Ovary (tissue), 9 donors: ENCODE results near the gene ZNF284. TPM values are rescaled to one million over a fixed set of nuclear protein-coding genes. Genes with fewer than 3 reads are reported as not detected.
A peak's percentile ranks its signal among the peaks of the same experiment; 100 is the strongest.

ENCODE experiments used
- DNase-seq, 5 donors: peaks; one replicate each; pipeline ENCODE4 v3.0.0-alpha.2; 2019 to 2020
- H3K27ac ChIP-seq, 2 donors: fragments of 200-600 bp; one replicate each; pipeline versions ENCODE4 v1.5.1 to v1.8.0; 2019 to 2022
- H3K27me3 ChIP-seq: fragments of 200-600 bp; one replicate; pipeline ENCODE4 v1.8.0; 2022
- H3K36me3 ChIP-seq: fragments of 200-600 bp; sonication (generic); one replicate; pipeline ENCODE4 v1.5.1; 2019
- H3K4me1 ChIP-seq: one replicate; pipeline ENCODE4 v1.8.1; 2013; ENCODE audit warnings: mild to moderate bottlenecking, moderate library complexity; ENCODE audit not compliant: insufficient read depth
- H3K4me3 ChIP-seq: fragments of 200-600 bp; sonication (generic); one replicate; pipeline ENCODE4 v1.5.1; 2017
- H3K9me3 ChIP-seq, 2 donors: fragments of 200-600 bp in 1 of 2; sonication (generic) in 1 of 2; one replicate each; pipeline versions ENCODE4 v1.5.1 to v1.8.1; 2013 to 2019; ENCODE audit warnings: mild to moderate bottlenecking in 1 of 2, moderate library complexity in 1 of 2
- EP300 ChIP-seq: sonication (generic); formaldehyde crosslinking; IDR thresholded peaks from one replicate; pipeline ENCODE4 v1.6.1; 2017; ENCODE audit warnings: antibody characterized with exemption
- POLR2A ChIP-seq: fragments of 450-650 bp; IDR thresholded peaks from one replicate; pipeline ENCODE4 v1.6.1; 2017; ENCODE audit warnings: antibody characterized with exemption, mild to moderate bottlenecking, moderate library complexity
- WGBS, 3 donors: extraction: QIAGEN DNeasy Blood & Tissue Kit in 1 of 3; methylation state at CpG; one replicate each; pipeline versions ENCODE4 v1.1.5 to v1.1.7; 2013 to 2017; 5-methylcytosine and 5-hydroxymethylcytosine counted together
- intact Hi-C, 4 donors: fragments of 100-400 bp; cut with DNase I; formaldehyde crosslinking; loops; one replicate each; pipeline versions ENCODE4 v1.11.0 to v1.15.1; 2022 to 2023
- polyA plus RNA-seq, 2 donors: library from polyadenylated mRNA; stranded (reverse); fragments of 200-250 nt in 1 of 2; fragments of 350-450 nt in 1 of 2; fragmentation: Illumina TruSeq in 1 of 2; extraction: RNeasy Lipid Tissue Mini Kit (QIAGEN cat#74804) in 1 of 2; gene quantifications; one replicate each; pipeline ENCODE4 v1.2.3, GENCODE V29; 2013 to 2014
- total RNA-seq, 7 donors: library from RNA; depleted of rRNA in 2 of 7; stranded (reverse); fragments of >200 nt in 2 of 7; fragmentation: NEBNext Ultra II Directional in 3 of 7; extraction: Animal tissue kit (Norgen Biotek cat#: 25700) in 3 of 7; gene quantifications; one replicate each; pipeline versions ENCODE4 v1.1.0 to v1.2.4, GENCODE V29; 2016 to 2023
- TF ChIP-seq, protein P1 (sequence below), 3 donors: fragments of 450-650 bp in 2 of 3; fragments of 200-600 bp in 1 of 3; IDR thresholded peaks; one replicate each; pipeline versions ENCODE4 v1.5.1 to v1.8.0; 2016 to 2022; ENCODE audit warnings: antibody characterized with exemption in 3 of 3, mild to moderate bottlenecking in 1 of 3
- donor health status: DM: no; HTN: no; CAD: no; lungs with moderate emphysema.
- donor health status: DM: no; HTN: no; CAD: no.
- donor health status: Bipolar disorder and iron deficiency.
- donor health status: DM: yes; HTN: yes; CAD: no.
- donor health status: DM: no; HTN: no; CAD: no.
- donor health status: DM: yes; HTN: yes; CAD: no.

The ZNF284 gene
- total and polyA plus RNA-seq, 9 donors, result 0.90 to 2.7 (median 2.1) TPM

DNA sequence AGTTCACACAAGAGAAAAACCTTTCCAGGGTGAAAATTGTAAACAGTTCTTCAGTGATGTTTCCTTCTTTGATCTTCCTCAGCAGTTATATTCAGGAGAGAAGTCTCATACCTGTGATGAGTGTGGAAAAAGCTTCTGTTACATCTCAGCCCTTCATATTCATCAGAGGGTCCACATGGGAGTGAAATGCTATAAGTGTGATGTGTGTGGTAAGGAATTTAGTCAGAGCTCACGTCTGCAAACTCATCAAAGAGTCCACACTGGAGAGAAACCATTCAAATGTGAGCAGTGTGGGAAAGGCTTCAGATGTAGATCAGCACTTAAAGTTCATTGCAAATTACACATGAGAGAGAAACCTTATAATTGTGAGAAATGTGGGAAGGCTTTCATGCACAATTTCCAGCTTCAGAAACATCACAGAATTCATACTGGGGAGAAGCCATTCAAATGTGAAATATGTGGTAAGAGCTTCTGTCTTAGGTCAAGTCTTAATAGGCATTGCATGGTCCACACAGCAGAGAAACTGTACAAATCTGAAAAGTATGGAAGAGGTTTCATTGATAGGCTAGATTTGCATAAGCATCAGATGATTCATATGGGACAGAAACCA lies 39.9 kb upstream of the ZNF284 start:
- Histone ChIP-seq H3K27me3 (no peaks in the 10 kb centered on the region), H3K4me3 (no peak overlapping the region), H3K27ac (no peak overlapping the region), H3K4me1 (no peaks in the 10 kb centered on the region), H3K9me3 (peaks cover 0 to 58% of the 10 kb centered on the region in 2 donors), H3K36me3 (peaks cover 5% of the 10 kb centered on the region)
- no peak for TF ChIP-seq POLR2A
- TF ChIP-seq EP300, result no peak
- TF ChIP-seq, protein P1, sequence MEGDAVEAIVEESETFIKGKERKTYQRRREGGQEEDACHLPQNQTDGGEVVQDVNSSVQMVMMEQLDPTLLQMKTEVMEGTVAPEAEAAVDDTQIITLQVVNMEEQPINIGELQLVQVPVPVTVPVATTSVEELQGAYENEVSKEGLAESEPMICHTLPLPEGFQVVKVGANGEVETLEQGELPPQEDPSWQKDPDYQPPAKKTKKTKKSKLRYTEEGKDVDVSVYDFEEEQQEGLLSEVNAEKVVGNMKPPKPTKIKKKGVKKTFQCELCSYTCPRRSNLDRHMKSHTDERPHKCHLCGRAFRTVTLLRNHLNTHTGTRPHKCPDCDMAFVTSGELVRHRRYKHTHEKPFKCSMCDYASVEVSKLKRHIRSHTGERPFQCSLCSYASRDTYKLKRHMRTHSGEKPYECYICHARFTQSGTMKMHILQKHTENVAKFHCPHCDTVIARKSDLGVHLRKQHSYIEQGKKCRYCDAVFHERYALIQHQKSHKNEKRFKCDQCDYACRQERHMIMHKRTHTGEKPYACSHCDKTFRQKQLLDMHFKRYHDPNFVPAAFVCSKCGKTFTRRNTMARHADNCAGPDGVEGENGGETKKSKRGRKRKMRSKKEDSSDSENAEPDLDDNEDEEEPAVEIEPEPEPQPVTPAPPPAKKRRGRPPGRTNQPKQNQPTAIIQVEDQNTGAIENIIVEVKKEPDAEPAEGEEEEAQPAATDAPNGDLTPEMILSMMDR (IDR thresholded peaks at IDR 0.05), result no peak
- WGBS, 3 donors, result 89 to 94% (median 90%) methylated on average over 1 of the region's 1 CpG
- intact Hi-C loops, result no loop called here
- no peak for DNase-seq

DNA sequence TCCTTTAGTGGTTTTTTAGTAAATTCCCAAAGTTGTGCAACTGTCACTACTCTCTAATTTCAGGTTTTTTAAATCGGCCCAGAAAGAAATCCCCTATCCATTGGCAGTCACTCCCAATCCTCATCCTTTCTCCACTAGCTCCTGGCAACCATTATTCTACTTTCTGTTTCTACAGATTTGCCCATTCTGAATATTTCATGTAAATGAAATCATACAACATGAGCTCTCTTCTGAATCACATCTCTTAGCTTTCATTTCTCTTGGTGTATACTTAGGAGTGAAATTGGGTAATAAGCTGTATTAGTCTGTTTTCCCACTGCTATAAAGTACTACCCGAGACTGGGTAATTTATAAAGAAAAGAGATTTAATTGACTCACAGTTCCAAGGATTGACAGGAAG lies 29.8 kb upstream of the ZNF284 start:
- TF ChIP-seq, protein P1 (IDR thresholded peaks at IDR 0.05), result no peak
- TF ChIP-seq EP300 (no peak), POLR2A (no peak)
- Histone ChIP-seq H3K27ac (no peak overlapping the region), H3K36me3 (no peaks in the 10 kb centered on the region), H3K4me1 (no peaks in the 10 kb centered on the region), H3K27me3 (no peaks in the 10 kb centered on the region), H3K4me3 (no peak overlapping the region), H3K9me3 (no peaks in the 10 kb centered on the region)
- 76 to 89% (median 79%) methylated on average over 2 of the region's 2 CpGs for WGBS, 3 donors
- DNase-seq, result no peak
- intact Hi-C loops, result no loop called here

DNA sequence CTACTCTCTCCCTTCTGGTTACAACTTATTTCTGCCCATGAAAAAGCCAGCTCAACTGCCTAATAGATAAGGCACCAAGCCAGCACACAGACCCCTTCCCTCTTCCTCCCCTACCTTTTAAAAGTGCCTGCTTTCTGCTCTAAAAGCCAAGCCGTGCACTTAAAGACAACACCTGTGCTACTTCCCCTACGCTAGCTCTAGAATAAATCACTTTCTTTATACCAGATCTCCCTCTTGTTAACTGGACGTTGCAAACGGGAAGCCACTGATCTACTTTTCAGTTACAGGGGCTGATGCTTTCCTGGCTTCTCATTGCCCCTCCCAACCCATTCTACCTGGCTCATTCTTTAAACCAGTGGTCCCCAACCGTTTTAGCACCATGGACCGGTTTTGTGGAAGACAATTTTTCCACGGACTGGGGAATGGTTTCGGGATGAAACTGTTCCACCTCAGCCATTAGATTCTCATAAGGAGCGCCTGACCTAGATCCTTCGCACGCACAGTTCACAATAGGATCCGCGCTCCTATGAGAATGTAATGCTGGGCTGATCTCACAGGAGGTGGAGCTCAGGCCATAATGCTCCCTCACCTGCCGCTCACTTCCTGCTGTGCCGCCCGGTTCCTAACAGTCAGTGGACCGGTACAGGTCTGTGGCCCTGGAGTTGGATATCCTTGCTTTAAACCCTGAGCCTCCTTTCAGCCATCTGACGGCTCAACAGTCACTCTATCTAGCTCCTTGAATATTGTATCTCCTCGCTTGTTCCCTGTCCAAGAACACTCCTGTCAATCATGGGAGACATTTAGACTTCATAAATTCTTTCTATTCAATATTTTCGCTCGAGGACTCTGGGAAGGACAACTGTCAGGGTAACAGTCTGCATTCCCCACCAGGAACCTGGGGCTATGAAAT lies 21.0 kb upstream of the ZNF284 start:
- no peak for TF ChIP-seq EP300
- TF ChIP-seq POLR2A, result no peak
- TF ChIP-seq, protein P1 (IDR thresholded peaks at IDR 0.05), result no peak
- H3K4me1 ChIP-seq, result peaks cover 5% of the 10 kb centered on the region
- no peaks in the 10 kb centered on the region for H3K36me3 ChIP-seq
- peak overlapping the region; percentile 82 for H3K4me3 ChIP-seq
- peak overlapping the region in 1 of 2 donors; percentile 31 for H3K27ac ChIP-seq
- peaks cover 0 to 2% of the 10 kb centered on the region in 2 donors for H3K9me3 ChIP-seq
- WGBS, 3 donors, result 11 to 14% (median 13%) methylated on average over 21 of the region's 21 CpGs
- no peak for DNase-seq
- H3K27me3 ChIP-seq, result no peaks in the 10 kb centered on the region
- intact Hi-C loops, result loop anchor here in 1 of 4 donors (10.0 kb wide), 1 partner anchor 64 kb away; the partner anchor contains the start of gene ZNF225

DNA sequence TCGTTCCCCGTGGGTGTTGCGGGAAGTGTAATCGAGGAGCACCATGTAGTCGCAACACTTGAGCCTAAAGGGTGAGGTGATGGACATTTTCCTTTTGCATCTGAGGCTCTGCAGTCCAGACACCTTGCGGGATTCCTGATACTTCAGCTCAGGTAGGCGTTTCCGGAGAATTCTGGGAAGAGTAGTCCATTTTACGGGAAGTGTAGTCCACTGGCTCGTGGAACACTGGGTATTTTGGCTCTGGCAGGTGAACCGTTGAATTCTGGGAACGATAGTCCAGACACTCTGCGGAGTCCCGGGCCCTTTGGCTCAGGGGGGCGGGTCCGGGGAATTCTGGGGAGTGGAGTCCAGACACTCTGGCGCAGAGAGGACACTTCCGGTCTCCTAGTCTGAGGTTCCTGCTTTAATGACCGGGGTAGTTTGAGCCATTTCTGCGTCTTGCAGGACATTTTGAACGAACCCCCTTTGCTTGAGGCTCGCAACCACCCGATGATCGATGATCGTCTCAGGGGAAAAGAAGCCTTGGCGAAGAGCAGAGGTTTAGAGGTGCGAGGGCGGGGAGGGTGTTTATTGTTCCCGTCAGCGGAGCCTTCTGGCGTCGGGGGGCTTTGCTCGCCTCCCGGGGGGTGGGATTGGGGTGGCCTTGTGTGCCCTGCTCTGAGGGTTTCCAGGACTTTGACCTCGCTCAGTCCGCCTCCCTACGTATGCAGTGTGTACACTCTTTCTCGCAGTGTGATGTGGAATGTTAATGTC lies 20.1 kb upstream of the ZNF284 start, which contains the start of gene ZNF223:
Gene ZNF223 (plus strand): TSS at position 387 of the 753 bp plus-strand sequence. CDS start 3,141 bp downstream, outside the sequence.
- intact Hi-C loops, result loop anchor here in 1 of 4 donors (10.0 kb wide), 1 partner anchor 63 kb away; the partner anchor contains the start of gene ZNF225
- no peak for TF ChIP-seq POLR2A
- TF ChIP-seq EP300, result peak; percentile 64
- TF ChIP-seq, protein P1 (IDR thresholded peaks at IDR 0.05), result no peak
- H3K36me3 ChIP-seq, result no peaks in the 10 kb centered on the region
- peak within 1 kb of the TSS in 1 of 2 donors; percentile 31 for H3K27ac ChIP-seq
- peak; percentile 92 to 94 (median 93) for DNase-seq
- WGBS, 3 donors, result 1% methylated on average over 38 of the region's 38 CpGs
- peak within 1 kb of the TSS; percentile 82 for H3K4me3 ChIP-seq
- peaks cover 5% of the 10 kb centered on the region for H3K4me1 ChIP-seq
- no peaks in the 10 kb centered on the region for H3K27me3 ChIP-seq
- peaks cover 0 to 2% of the 10 kb centered on the region in 2 donors for H3K9me3 ChIP-seq
